BE2C (cell line): ENCODE data around the gene GPR78.

ENCODE experiments used
- DNase-seq: peaks from one replicate; pipeline ENCODE4 v3.0.0-alpha.2; 2020
- H3K27me3 ChIP-seq: fragments of 250-450 bp; sonication (Bioruptor Pico); 2 replicates; pipeline ENCODE4 v1.5.1; 2020; ENCODE audit warnings: mild to moderate bottlenecking
- H3K36me3 ChIP-seq: fragments of 250-450 bp; sonication (Bioruptor Pico); 2 replicates; pipeline ENCODE4 v1.5.1; 2020; ENCODE audit warnings: mild to moderate bottlenecking
- H3K4me1 ChIP-seq: fragments of 250-450 bp; sonication (Bioruptor Pico); 2 replicates; pipeline ENCODE4 v1.5.1; 2020
- H3K4me3 ChIP-seq: 2 replicates; pipeline ENCODE4 v1.5.1; 2011; ENCODE audit warnings: low read depth, low read length
- H3K9me3 ChIP-seq: fragments of 250-450 bp; sonication (Bioruptor Pico); 2 replicates; pipeline ENCODE4 v1.5.1; 2020
- TF ChIP-seq, protein P1 (sequence below): IDR thresholded peaks from 2 replicates; pipeline ENCODE4 v1.5.1; 2012; ENCODE audit warnings: mild to moderate bottlenecking, low read depth, low read length

The GPR78 gene

DNA sequence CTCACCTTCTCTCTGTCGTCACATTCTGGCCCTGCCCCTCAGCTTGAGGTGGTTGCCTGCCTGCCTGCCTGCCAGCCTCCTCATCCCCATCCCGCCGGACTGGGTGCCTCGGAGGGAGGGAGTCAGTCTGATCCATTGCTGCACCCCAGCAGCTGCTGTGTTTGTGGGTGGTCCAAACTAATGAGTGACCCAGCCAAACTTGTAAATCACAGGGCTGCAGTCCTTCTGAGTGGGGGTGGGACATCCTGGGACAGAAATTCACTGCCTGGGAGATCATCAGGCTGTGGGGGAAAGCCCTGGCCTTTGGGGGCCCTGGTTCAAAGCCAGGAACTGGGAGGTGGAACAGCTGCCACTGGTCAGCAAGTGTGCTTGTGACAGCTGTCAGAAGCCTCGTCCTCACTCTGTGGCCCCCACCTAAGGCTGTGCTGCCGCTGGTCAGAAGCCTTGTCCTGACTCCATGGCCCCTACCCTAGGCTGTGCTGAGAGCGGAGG, 5.6 kb downstream of the GPR78 start:
- DNase-seq = no peak

DNA sequence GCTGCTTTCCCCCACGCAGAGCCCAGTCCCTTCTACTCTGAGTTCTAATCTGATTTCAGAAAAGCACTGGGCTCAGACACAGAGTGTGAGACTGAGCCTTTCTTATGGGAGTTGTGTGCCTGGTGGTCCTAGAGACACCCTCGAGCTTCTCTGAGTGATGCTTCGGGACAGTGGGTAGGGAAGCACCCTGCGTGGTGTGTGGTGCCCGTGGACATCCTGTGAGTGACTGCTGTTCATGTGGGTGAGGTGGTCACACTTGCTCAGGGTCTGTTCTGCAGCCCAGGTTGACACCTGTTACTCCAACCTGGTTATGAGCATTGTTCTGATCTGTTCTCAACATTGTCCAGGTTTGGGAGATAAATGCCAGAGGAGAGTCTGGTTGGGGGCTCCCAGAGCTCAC, 6.1 kb downstream of the GPR78 start:
- no peaks in the 10 kb centered on the region for H3K9me3 ChIP-seq
- TF ChIP-seq, protein P1, sequence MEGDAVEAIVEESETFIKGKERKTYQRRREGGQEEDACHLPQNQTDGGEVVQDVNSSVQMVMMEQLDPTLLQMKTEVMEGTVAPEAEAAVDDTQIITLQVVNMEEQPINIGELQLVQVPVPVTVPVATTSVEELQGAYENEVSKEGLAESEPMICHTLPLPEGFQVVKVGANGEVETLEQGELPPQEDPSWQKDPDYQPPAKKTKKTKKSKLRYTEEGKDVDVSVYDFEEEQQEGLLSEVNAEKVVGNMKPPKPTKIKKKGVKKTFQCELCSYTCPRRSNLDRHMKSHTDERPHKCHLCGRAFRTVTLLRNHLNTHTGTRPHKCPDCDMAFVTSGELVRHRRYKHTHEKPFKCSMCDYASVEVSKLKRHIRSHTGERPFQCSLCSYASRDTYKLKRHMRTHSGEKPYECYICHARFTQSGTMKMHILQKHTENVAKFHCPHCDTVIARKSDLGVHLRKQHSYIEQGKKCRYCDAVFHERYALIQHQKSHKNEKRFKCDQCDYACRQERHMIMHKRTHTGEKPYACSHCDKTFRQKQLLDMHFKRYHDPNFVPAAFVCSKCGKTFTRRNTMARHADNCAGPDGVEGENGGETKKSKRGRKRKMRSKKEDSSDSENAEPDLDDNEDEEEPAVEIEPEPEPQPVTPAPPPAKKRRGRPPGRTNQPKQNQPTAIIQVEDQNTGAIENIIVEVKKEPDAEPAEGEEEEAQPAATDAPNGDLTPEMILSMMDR = no peak
- no peak overlapping the region for H3K4me3 ChIP-seq
- no peaks in the 10 kb centered on the region for H3K36me3 ChIP-seq
- H3K4me1 ChIP-seq = no peaks in the 10 kb centered on the region
- peaks cover 12% of the 10 kb centered on the region for H3K27me3 ChIP-seq
- DNase-seq = no peak

More for the DNA sequence above, 5.6 kb downstream of the GPR78 start:
- Histone ChIP-seq H3K36me3 (no peaks in the 10 kb centered on the region), H3K4me1 (peaks cover under 1% of the 10 kb centered on the region; the same call in 1 of the 2 replicates), H3K4me3 (no peak overlapping the region), H3K27me3 (peaks cover 17% of the 10 kb centered on the region), H3K9me3 (no peaks in the 10 kb centered on the region)
- TF ChIP-seq, protein P1 = no peak

DNA sequence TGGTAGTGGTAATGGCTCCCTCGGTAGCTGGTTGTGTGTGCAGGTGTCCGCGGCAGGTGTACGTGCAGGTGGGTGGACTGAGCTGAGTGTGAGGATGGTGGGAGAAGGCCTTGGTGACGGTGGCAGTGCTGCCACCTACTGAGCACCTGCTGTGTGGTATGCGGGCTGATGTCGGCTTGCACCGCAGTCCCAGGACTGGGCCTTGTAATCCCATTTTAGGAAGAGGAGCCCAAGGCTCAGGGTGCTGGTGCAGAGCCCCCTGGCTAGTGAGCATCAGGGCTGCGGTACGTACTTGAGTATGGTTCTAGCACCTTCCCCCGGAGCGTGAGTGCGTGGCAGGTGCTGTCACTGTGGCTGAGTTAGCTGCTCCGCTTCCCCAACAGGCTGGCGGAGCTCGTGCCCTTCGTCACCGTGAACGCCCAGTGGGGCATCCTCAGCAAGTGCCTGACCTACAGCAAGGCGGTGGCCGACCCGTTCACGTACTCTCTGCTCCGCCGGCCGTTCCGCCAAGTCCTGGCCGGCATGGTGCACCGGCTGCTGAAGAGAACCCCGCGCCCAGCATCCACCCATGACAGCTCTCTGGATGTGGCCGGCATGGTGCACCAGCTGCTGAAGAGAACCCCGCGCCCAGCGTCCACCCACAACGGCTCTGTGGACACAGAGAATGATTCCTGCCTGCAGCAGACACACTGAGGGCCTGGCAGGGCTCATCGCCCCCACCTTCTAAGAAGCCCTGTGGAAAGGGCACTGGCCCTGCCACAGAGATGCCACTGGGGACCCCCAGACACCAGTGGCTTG, 6.7 kb downstream of the GPR78 start:
- H3K36me3 ChIP-seq = no peaks in the 10 kb centered on the region
- peaks cover 6% of the 10 kb centered on the region for H3K27me3 ChIP-seq
- TF ChIP-seq, protein P1 = peak; percentile 43
- H3K9me3 ChIP-seq = no peaks in the 10 kb centered on the region
- H3K4me3 ChIP-seq = no peak overlapping the region
- DNase-seq = no peak
- no peaks in the 10 kb centered on the region for H3K4me1 ChIP-seq

DNA sequence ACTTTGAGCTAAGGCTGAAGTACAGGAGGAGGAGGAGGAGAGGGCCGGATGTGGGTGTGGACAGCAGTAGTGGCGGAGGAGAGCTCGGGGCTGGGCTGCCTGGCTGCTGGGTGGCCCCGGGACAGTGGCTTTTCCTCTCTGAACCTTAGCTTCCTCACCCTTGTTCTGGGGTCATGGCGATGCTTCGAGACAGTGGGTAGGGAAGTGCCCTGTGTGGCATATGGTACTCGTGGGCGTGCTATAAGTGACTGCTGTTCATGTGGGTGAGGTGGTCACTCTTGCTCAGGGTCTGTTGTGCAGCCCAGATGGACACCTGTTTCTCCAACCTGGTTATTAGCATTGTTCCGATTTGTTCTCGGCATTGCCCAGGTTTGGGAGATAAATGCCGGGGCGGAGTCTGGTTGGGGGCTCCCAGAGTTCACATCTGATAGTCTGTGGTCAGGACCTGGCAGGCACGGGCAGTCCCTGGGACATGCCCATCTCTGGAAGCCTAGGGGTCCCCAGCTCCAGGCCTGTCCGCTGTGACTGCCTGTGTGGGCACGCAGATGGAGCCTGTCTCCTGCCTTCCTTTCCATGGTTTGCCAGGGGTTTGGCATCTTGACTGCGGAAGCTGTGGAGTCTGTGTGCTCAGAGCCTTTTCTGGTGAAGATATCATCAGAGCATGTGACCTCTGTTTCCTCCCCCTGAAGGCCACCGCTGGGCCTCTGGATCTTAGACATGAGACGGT, 7.4 kb downstream of the GPR78 start:
- peaks cover 8% of the 10 kb centered on the region for H3K27me3 ChIP-seq
- DNase-seq = no peak
- H3K36me3 ChIP-seq = no peaks in the 10 kb centered on the region
- no peak overlapping the region for H3K4me3 ChIP-seq
- H3K9me3 ChIP-seq = no peaks in the 10 kb centered on the region
- H3K4me1 ChIP-seq = no peaks in the 10 kb centered on the region
- TF ChIP-seq, protein P1 = no peak

DNA sequence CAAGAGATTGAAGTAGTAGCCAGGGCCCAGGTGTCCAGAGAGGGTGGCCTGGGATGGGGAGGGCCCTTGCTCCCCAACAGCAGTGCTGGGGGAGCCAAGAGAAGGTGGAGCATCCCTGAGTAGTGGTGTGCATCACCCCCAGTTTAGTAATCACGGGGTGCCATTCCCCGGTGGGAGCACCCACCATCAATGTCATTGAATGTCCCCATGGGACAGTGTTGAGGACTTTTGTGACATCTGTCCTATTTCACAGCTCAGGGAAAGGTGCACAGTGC, 7.9 kb downstream of the GPR78 start:
- peaks cover 13% of the 10 kb centered on the region for H3K27me3 ChIP-seq
- no peaks in the 10 kb centered on the region for H3K4me1 ChIP-seq
- no peak overlapping the region for H3K4me3 ChIP-seq
- TF ChIP-seq, protein P1 = no peak
- no peaks in the 10 kb centered on the region for H3K9me3 ChIP-seq
- no peak for DNase-seq
- H3K36me3 ChIP-seq = no peaks in the 10 kb centered on the region

DNA sequence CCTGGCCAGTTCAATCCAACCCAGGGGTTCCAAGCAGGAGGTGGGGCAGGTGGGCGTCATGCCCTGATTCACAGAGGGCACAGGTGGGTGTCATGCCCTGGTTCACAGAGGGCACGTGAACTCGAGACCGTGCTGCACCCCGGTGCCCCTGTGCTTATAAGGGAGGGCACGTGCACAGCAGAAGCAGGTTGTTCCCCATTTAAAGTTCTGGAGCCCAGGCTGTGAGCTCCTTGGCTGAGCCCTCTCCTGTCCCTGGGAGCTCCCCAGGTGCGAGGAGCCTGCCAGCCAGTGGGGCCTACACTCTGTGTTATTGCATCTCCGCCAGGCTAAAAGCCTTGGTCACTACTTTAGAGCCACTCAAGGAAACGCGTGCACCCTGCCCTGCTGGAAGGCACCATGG, 9.1 kb downstream of the GPR78 start:
- no peak for DNase-seq
- H3K27me3 ChIP-seq = peaks cover 20% of the 10 kb centered on the region
- H3K36me3 ChIP-seq = no peaks in the 10 kb centered on the region
- no peaks in the 10 kb centered on the region for H3K4me1 ChIP-seq
- H3K9me3 ChIP-seq = no peaks in the 10 kb centered on the region
- TF ChIP-seq, protein P1 = no peak
- no peak overlapping the region for H3K4me3 ChIP-seq
